CD4-positive, alpha-beta memory T cell (primary cell): ENCODE results near the gene FRMD4A. TPM values are rescaled to one million over a fixed set of nuclear protein-coding genes. Genes with fewer than 3 reads are reported as not detected.

Experiments
- CTCF ChIA-PET: fragments of 350-600 bp; sonication (Branson Sonifier 250); formaldehyde crosslinking; loops from one replicate; lab custom pipeline; 2021; ENCODE audit warnings: inconsistent platforms; ENCODE audit not compliant: partially characterized antibody; lab: Charles Lee
- POLR2A ChIA-PET: fragments of 350-600 bp; sonication (Branson Sonifier 250); formaldehyde crosslinking; loops from one replicate; lab custom pipeline; 2021; ENCODE audit not compliant: partially characterized antibody; lab: Charles Lee
- DNase-seq, 5 donors: peaks; one replicate each; pipeline versions ENCODE4 v3.0.0 to v3.0.0-alpha.2; 2020 to 2022; ENCODE audit warnings: mixed read lengths in 1 of 5
- H3K27ac ChIP-seq: one replicate; pipeline ENCODE4 v1.7.0; 2013; ENCODE audit warnings: low read depth, low read length
- H3K27me3 ChIP-seq: 2 replicates; pipeline ENCODE4 v1.7.0; 2013; ENCODE audit warnings: mild to moderate bottlenecking, low read length, moderate library complexity; ENCODE audit not compliant: insufficient read depth
- H3K36me3 ChIP-seq: 2 replicates; pipeline ENCODE4 v1.7.0; 2013; ENCODE audit warnings: mild to moderate bottlenecking, low read length, moderate library complexity; ENCODE audit not compliant: insufficient read depth
- H3K4me1 ChIP-seq: 2 replicates; pipeline ENCODE4 v1.7.0; 2013; ENCODE audit warnings: mild to moderate bottlenecking, low read length, moderate library complexity; ENCODE audit not compliant: insufficient read depth
- H3K4me3 ChIP-seq, 2 donors: one replicate each; pipeline ENCODE4 v1.7.0; 2013; ENCODE audit warnings: low read length in 2 of 2, mild to moderate bottlenecking in 1 of 2
- H3K9me3 ChIP-seq, 2 donors: one replicate each; pipeline ENCODE4 v1.7.0; 2013; ENCODE audit warnings: low read length in 2 of 2, control low read depth in 1 of 2; ENCODE audit not compliant: control insufficient read depth in 1 of 2
- H3K27ac Mint-ChIP-seq, 7 donors: one replicate each; pipeline ENCODE4 v1.8.0; 2020 to 2021; ENCODE audit warnings: mixed read lengths in 7 of 7, mild to moderate bottlenecking in 6 of 7, inconsistent platforms in 3 of 7, moderate library complexity in 3 of 7
- H3K27me3 Mint-ChIP-seq, 2 donors: one replicate each; pipeline ENCODE4 v1.8.0; 2020 to 2021; ENCODE audit warnings: mixed read lengths in 2 of 2
- H3K36me3 Mint-ChIP-seq, 2 donors: one replicate each; pipeline ENCODE4 v1.8.0; 2020 to 2021; ENCODE audit warnings: mixed read lengths in 2 of 2, inconsistent platforms in 1 of 2, mild to moderate bottlenecking in 1 of 2
- H3K4me1 Mint-ChIP-seq, 4 donors: one replicate each; pipeline ENCODE4 v1.8.0; 2020 to 2021; ENCODE audit warnings: mixed read lengths in 4 of 4, mild to moderate bottlenecking in 1 of 4
- H3K4me3 Mint-ChIP-seq, 8 donors: one replicate each; pipeline ENCODE4 v1.8.0; 2020 to 2021; ENCODE audit warnings: mixed read lengths in 8 of 8, mild to moderate bottlenecking in 7 of 8, moderate library complexity in 6 of 8, inconsistent platforms in 3 of 8
- H3K9me3 Mint-ChIP-seq, 8 donors: one replicate each; pipeline ENCODE4 v1.8.0; 2020 to 2021; ENCODE audit warnings: mixed read lengths in 8 of 8, mild to moderate bottlenecking in 5 of 8, inconsistent platforms in 3 of 8, moderate library complexity in 1 of 8
- intact Hi-C: fragments of 100-400 bp; cut with micrococcal nuclease; formaldehyde crosslinking; loops from one replicate; pipeline ENCODE4 v1.15.1; 2023
- polyA plus RNA-seq, 2 donors: library from polyadenylated mRNA; unstranded; fragments of 300-500 nt; fragmentation: Illumina TruSeq; gene quantifications; one replicate each; pipeline ENCODE4 v1.2.3, GENCODE V29; 2021
- total RNA-seq, 2 experiments: library from RNA; stranded (reverse); gene quantifications; one replicate each; pipeline ENCODE4 v1.2.3, GENCODE V29; 2021

Gene FRMD4A
- total and polyA plus RNA-seq, 4 experiments from 2014 or later, result 0.89 to 2.4 (median 1.9) TPM; not detected in 1

DNA sequence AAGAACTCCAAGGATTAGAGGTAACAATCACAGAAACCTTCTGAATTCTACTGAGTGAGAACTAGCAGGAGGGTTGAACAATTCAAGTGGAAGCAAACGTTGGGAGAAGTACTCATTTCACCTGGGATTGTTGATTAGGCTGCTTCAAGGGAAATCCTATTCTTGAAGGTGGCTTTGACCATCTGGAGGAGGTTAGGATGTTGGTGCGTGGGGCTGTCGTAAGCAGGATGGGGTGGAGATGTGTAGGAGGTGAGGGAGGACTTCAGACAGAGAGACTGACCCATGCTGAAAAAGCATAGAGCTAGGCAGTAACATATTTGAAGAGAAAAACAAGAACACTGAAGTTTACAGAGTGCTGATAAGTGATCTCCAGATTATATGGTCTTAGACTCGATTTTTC is 147.9 kb downstream of the FRMD4A start:
- H3K4me1 Mint-ChIP-seq, result peaks cover 20 to 28% (median 23%) of the 10 kb centered on the region in 4 donors
- intact Hi-C loops, result no loop called here
- Histone ChIP-seq H3K4me1 (peaks cover 24% of the 10 kb centered on the region), H3K27ac (no peak overlapping the region), H3K36me3 (no peaks in the 10 kb centered on the region), H3K4me3 (no peak overlapping the region), H3K27me3 (peaks cover 9% of the 10 kb centered on the region), H3K9me3 (no peaks in the 10 kb centered on the region)
- peaks cover 0 to 8% (median 0%) of the 10 kb centered on the region in 8 donors for H3K9me3 Mint-ChIP-seq
- peaks cover 28 to 32% of the 10 kb centered on the region in 2 donors for H3K27me3 Mint-ChIP-seq
- peak overlapping the region in 2 of 8 donors; percentile 22 to 27 for H3K4me3 Mint-ChIP-seq
- CTCF ChIA-PET, result interaction anchor here (0.6 to 8.6 kb wide), 2 partner anchors 15 to 747 kb away, joined by 3 to 101 read pairs; no protein-coding TSS in a partner anchor
- no peak overlapping the region for H3K27ac Mint-ChIP-seq
- no peak for DNase-seq
- POLR2A ChIA-PET, result no interaction called here
- H3K36me3 Mint-ChIP-seq, result peaks cover 0 to 4% of the 10 kb centered on the region in 2 donors

DNA sequence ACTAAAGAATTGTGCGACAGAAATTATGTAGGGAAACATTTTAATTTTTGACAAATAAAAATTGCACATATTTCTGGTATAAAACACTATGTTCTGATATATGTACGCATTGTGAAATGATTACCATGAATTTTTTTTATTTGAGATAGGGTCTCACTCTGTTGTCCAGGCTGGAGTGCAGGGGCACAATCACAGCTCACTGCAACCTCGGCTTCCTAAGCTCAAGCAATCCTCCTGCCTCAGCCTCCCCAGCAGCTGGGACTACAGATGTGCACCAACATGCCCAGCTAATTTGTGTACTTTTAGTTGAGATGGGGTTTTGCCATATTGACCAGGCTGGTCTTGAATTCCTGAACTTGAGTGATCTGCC is 149.2 kb downstream of the FRMD4A start:
- ChIA-PET POLR2A (no interaction called here), CTCF (no interaction called here)
- H3K27me3 Mint-ChIP-seq, result peaks cover 38 to 40% of the 10 kb centered on the region in 2 donors
- peaks cover 0 to 8% (median 0%) of the 10 kb centered on the region in 8 donors for H3K9me3 Mint-ChIP-seq
- intact Hi-C loops, result no loop called here
- H3K36me3 Mint-ChIP-seq, result peaks cover 0 to 4% of the 10 kb centered on the region in 2 donors
- H3K27ac Mint-ChIP-seq, result no peak overlapping the region
- peaks cover 14% of the 10 kb centered on the region for H3K27me3 ChIP-seq
- no peaks in the 10 kb centered on the region for H3K9me3 ChIP-seq
- H3K4me1 ChIP-seq, result peaks cover 24% of the 10 kb centered on the region
- H3K27ac ChIP-seq, result no peak overlapping the region
- no peak overlapping the region for H3K4me3 ChIP-seq
- DNase-seq, result no peak
- peaks cover 20 to 26% (median 23%) of the 10 kb centered on the region in 4 donors for H3K4me1 Mint-ChIP-seq
- H3K4me3 Mint-ChIP-seq, result no peak overlapping the region
- no peaks in the 10 kb centered on the region for H3K36me3 ChIP-seq

- Mint-ChIP-seq H3K4me3 (no peak overlapping the region), H3K9me3 (peaks cover 0 to 8% (median 0%) of the 10 kb centered on the region in 8 donors), H3K27ac (no peak overlapping the region), H3K4me1 (peaks cover 16 to 21% (median 19%) of the 10 kb centered on the region in 4 donors), H3K36me3 (peaks cover 0 to 4% of the 10 kb centered on the region in 2 donors), H3K27me3 (peaks cover 41 to 42% of the 10 kb centered on the region in 2 donors)
- intact Hi-C loops, result no loop called here
- ChIA-PET CTCF (interaction anchor here (0.6 to 1.0 kb wide), 2 partner anchors 14 to 328 kb away, joined by 3 read pairs; no protein-coding TSS in a partner anchor), POLR2A (no interaction called here)
- H3K36me3 ChIP-seq, result no peaks in the 10 kb centered on the region
- H3K4me1 ChIP-seq, result peaks cover 20% of the 10 kb centered on the region
- peaks cover 14% of the 10 kb centered on the region for H3K27me3 ChIP-seq
- H3K27ac ChIP-seq, result no peak overlapping the region
- no peak for DNase-seq
- no peaks in the 10 kb centered on the region for H3K9me3 ChIP-seq
- H3K4me3 ChIP-seq, result no peak overlapping the region
Observed at GRCh38 chr10:14180911-14181566, 149.7 kb downstream of the FRMD4A start.

GRCh38 chr10:14179251-14179650 is 151.5 kb downstream of the FRMD4A start:
- no peaks in the 10 kb centered on the region for H3K36me3 Mint-ChIP-seq
- no peak overlapping the region for H3K27ac Mint-ChIP-seq
- Histone ChIP-seq H3K9me3 (no peaks in the 10 kb centered on the region), H3K4me1 (peaks cover 6% of the 10 kb centered on the region), H3K27me3 (peaks cover 19% of the 10 kb centered on the region), H3K27ac (no peak overlapping the region), H3K4me3 (no peak overlapping the region), H3K36me3 (no peaks in the 10 kb centered on the region)
- no peak overlapping the region for H3K4me3 Mint-ChIP-seq
- peaks cover 5 to 8% (median 7%) of the 10 kb centered on the region in 4 donors for H3K4me1 Mint-ChIP-seq
- ChIA-PET CTCF (no interaction called here), POLR2A (no interaction called here)
- peaks cover 0 to 5% (median 0%) of the 10 kb centered on the region in 8 donors for H3K9me3 Mint-ChIP-seq
- no peak for DNase-seq
- peaks cover 50% of the 10 kb centered on the region in 2 donors for H3K27me3 Mint-ChIP-seq
- intact Hi-C loops, result no loop called here

GRCh38 chr10:14173706-14174594 is 156.8 kb downstream of the FRMD4A start:
- H3K27ac Mint-ChIP-seq, result peak overlapping the region; percentile 10 to 58 (median 43)
- Histone ChIP-seq H3K27ac (no peak overlapping the region), H3K9me3 (no peaks in the 10 kb centered on the region), H3K27me3 (peaks cover 21% of the 10 kb centered on the region), H3K4me3 (peak overlapping the region in 1 of 2 donors; percentile 58), H3K36me3 (no peaks in the 10 kb centered on the region), H3K4me1 (peaks cover 12% of the 10 kb centered on the region)
- POLR2A ChIA-PET, result interaction anchor here (2.4 kb wide), 1 partner anchor 11 kb away, joined by 14 read pairs; no protein-coding TSS in a partner anchor
- no peaks in the 10 kb centered on the region for H3K36me3 Mint-ChIP-seq
- CTCF ChIA-PET, result interaction anchor here (0.7 to 2.4 kb wide), 2 partner anchors 23 to 25 kb away, joined by 3 to 9 read pairs; no protein-coding TSS in a partner anchor
- peaks cover 47 to 73% of the 10 kb centered on the region in 2 donors for H3K27me3 Mint-ChIP-seq
- peaks cover 10 to 18% (median 16%) of the 10 kb centered on the region in 4 donors for H3K4me1 Mint-ChIP-seq
- intact Hi-C loops, result loop anchor here (1.0 kb wide), 1 partner anchor 11 kb away; no protein-coding TSS in a partner anchor
- peak in 3 of 5 donors; percentile 20 to 31 (median 31) for DNase-seq
- H3K9me3 Mint-ChIP-seq, result peaks cover 0 to 1% (median 0%) of the 10 kb centered on the region in 8 donors
- peak overlapping the region; percentile 81 to 95 (median 86) for H3K4me3 Mint-ChIP-seq

DNA sequence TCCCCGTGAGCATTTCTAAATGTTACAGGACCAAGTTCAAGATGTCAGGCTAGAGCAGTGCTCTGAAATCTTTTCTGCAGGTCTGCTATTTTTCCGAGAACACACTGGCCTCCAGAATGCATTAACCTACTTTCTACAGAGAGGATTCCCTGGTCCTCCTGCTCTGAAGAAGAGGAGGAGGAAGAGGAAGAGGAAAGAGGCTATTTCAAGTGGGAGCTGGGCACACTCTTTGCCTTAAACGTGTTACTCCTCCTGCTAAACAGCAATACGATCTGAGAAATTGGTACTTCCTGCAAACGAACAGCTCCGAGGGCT is 157.4 kb downstream of the FRMD4A start:
- Mint-ChIP-seq H3K4me3 (peak overlapping the region; percentile 81 to 95 (median 86)), H3K4me1 (peaks cover 10 to 18% (median 16%) of the 10 kb centered on the region in 4 donors), H3K36me3 (no peaks in the 10 kb centered on the region), H3K27me3 (peaks cover 46 to 73% of the 10 kb centered on the region in 2 donors), H3K9me3 (peaks cover 0 to 1% (median 0%) of the 10 kb centered on the region in 8 donors), H3K27ac (peak overlapping the region in 3 of 7 donors; percentile 11 to 49 (median 43))
- peak in 1 of 5 donors; percentile 30 for DNase-seq
- Histone ChIP-seq H3K27me3 (peaks cover 21% of the 10 kb centered on the region), H3K27ac (no peak overlapping the region), H3K36me3 (no peaks in the 10 kb centered on the region), H3K4me1 (peaks cover 12% of the 10 kb centered on the region), H3K4me3 (peak overlapping the region in 1 of 2 donors; percentile 58), H3K9me3 (no peaks in the 10 kb centered on the region)
- intact Hi-C loops, result loop anchor here (1.0 kb wide), 1 partner anchor 12 kb away; no protein-coding TSS in a partner anchor
- ChIA-PET CTCF (interaction anchor here (2.4 kb wide), 1 partner anchor 23 kb away, joined by 9 read pairs; no protein-coding TSS in a partner anchor), POLR2A (interaction anchor here (2.4 kb wide), 1 partner anchor 12 kb away, joined by 14 read pairs; no protein-coding TSS in a partner anchor)
